GM23338 (cell line): ENCODE data around the gene CFAP77. TPM values are rescaled to one million over a fixed set of nuclear protein-coding genes. Genes with fewer than 3 reads are reported as not detected.

Source experiments
- ATAC-seq: fragments of 200-7000 bp; cut with Tn5 transposase; 3 replicates; pipeline ENCODE4 v1.9.1; 2020
- DNase-seq: peaks from one replicate; pipeline ENCODE4 v3.0.0-alpha.2; 2015; ENCODE audit warnings: low spot score
- H2AFZ ChIP-seq: fragments of 200-600 bp; sonication (generic); 2 replicates; pipeline ENCODE4 v1.8.0; 2016; ENCODE audit warnings: antibody characterized with exemption, mild to moderate bottlenecking, moderate library complexity
- H3F3A ChIP-seq: fragments of 200-600 bp; sonication (generic); replicated peaks from 2 replicates; pipeline ENCODE4 v1.8.0; 2017; ENCODE audit warnings: antibody characterized with exemption, mixed run types, low read depth
- H3K27ac ChIP-seq: fragments of 200-600 bp; sonication (generic); 2 replicates; pipeline ENCODE4 v1.6.1; 2016; ENCODE audit warnings: low read depth
- H3K27me3 ChIP-seq: fragments of 200-600 bp; sonication (generic); 2 replicates; pipeline ENCODE4 v1.8.0; 2016; ENCODE audit warnings: mild to moderate bottlenecking, mixed run types, moderate library complexity; ENCODE audit not compliant: insufficient read depth
- H3K36me3 ChIP-seq: fragments of 200-600 bp; sonication (generic); 2 replicates; pipeline ENCODE4 v1.8.0; 2016; ENCODE audit warnings: mild to moderate bottlenecking; ENCODE audit not compliant: insufficient read depth
- H3K4me1 ChIP-seq: fragments of 200-600 bp; sonication (generic); 2 replicates; pipeline ENCODE4 v1.8.0; 2016; ENCODE audit warnings: mild to moderate bottlenecking, moderate library complexity; ENCODE audit not compliant: insufficient read depth
- H3K4me2 ChIP-seq: fragments of 200-600 bp; sonication (generic); 2 replicates; pipeline ENCODE4 v1.7.1; 2017; ENCODE audit warnings: mixed run types
- H3K4me3 ChIP-seq: fragments of 200-600 bp; sonication (generic); 2 replicates; pipeline ENCODE4 v1.6.1; 2016; ENCODE audit warnings: mixed run types
- H3K79me2 ChIP-seq: fragments of 200-600 bp; sonication (generic); replicated peaks from 2 replicates; pipeline ENCODE4 v1.8.0; 2017; ENCODE audit warnings: mild to moderate bottlenecking; ENCODE audit not compliant: insufficient read depth
- H3K9me2 ChIP-seq: fragments of 200-600 bp; sonication (generic); 2 replicates; pipeline ENCODE4 v1.8.0; 2017; ENCODE audit not compliant: insufficient read depth
- H4K20me1 ChIP-seq: fragments of 200-600 bp; sonication (generic); replicated peaks from 2 replicates; pipeline ENCODE4 v1.8.0; 2017; ENCODE audit warnings: mild to moderate bottlenecking; ENCODE audit not compliant: insufficient read depth
- H3K27ac Mint-ChIP-seq: 2 replicates; pipeline ENCODE4 v1.8.0; 2020; ENCODE audit warnings: inconsistent platforms, mild to moderate bottlenecking, moderate library complexity, mixed read lengths
- H3K27me3 Mint-ChIP-seq: 3 replicates; pipeline ENCODE4 v1.8.0; 2022; ENCODE audit warnings: low read depth, mild to moderate bottlenecking, moderate library complexity, mixed read lengths, inconsistent platforms; ENCODE audit not compliant: insufficient read depth, poor library complexity
- H3K36me3 Mint-ChIP-seq: 3 replicates; pipeline ENCODE4 v1.8.0; 2021; ENCODE audit warnings: low read depth, mild to moderate bottlenecking, inconsistent platforms, moderate library complexity, mixed read lengths
- H3K4me1 Mint-ChIP-seq: 3 replicates; pipeline ENCODE4 v1.8.0; 2020; ENCODE audit warnings: mild to moderate bottlenecking, inconsistent platforms, mixed read lengths
- H3K4me3 Mint-ChIP-seq: 3 replicates; pipeline ENCODE4 v1.8.0; 2021; ENCODE audit warnings: moderate library complexity, mild to moderate bottlenecking, inconsistent platforms, mixed read lengths
- H3K9me3 Mint-ChIP-seq: 3 replicates; pipeline ENCODE4 v1.8.0; 2020; ENCODE audit warnings: moderate library complexity, mild to moderate bottlenecking, inconsistent platforms, mixed read lengths
- CREB1 ChIP-seq: fragments of 250-450 bp; sonication (Bioruptor Pico); IDR thresholded peaks from 2 replicates; pipeline ENCODE4 v1.5.0; 2020; ENCODE audit warnings: low read depth, mild to moderate bottlenecking, moderate library complexity
- CTCF ChIP-seq, 2 experiments: fragments of 200-600 bp in 1 of 2; sonication (generic) in 1 of 2; conservative IDR thresholded peaks; 2 replicates each; pipeline versions ENCODE4 v1.5.1 to v1.6.1; 2016 to 2017; ENCODE audit warnings: antibody characterized with exemption in 2 of 2, low read depth in 2 of 2, mild to moderate bottlenecking in 2 of 2, moderate library complexity in 1 of 2
- ETS1 ChIP-seq: IDR thresholded peaks from 2 replicates; pipeline ENCODE4 v1.6.1; 2016; ENCODE audit warnings: antibody characterized with exemption
- EZH2 ChIP-seq: fragments of 200-600 bp; sonication (generic); IDR thresholded peaks from one replicate; pipeline ENCODE4 v1.8.0; 2017; ENCODE audit warnings: antibody characterized with exemption, mild to moderate bottlenecking, low read depth; ENCODE audit not compliant: unreplicated experiment
- EZH2phosphoT487 ChIP-seq: fragments of 200-600 bp; sonication (generic); IDR thresholded peaks from one replicate; pipeline ENCODE4 v1.8.1; 2018; ENCODE audit warnings: antibody characterized with exemption; ENCODE audit not compliant: unreplicated experiment
- JUNB ChIP-seq: IDR thresholded peaks from one replicate; pipeline ENCODE4 v1.6.1; 2016; ENCODE audit warnings: antibody characterized with exemption; ENCODE audit not compliant: unreplicated experiment
- NANOG ChIP-seq: IDR thresholded peaks from 2 replicates; pipeline ENCODE4 v1.6.1; 2016; ENCODE audit warnings: antibody characterized with exemption, borderline replicate concordance
- POLR2AphosphoS5 ChIP-seq: IDR thresholded peaks from 2 replicates; pipeline ENCODE4 v1.6.1; 2016; ENCODE audit warnings: antibody characterized with exemption, low read depth
- REST ChIP-seq: IDR thresholded peaks from one replicate; pipeline ENCODE4 v1.6.1; 2018; ENCODE audit warnings: antibody characterized with exemption; ENCODE audit not compliant: unreplicated experiment
- STAT1 ChIP-seq: IDR thresholded peaks from one replicate; pipeline ENCODE4 v1.6.1; 2016; ENCODE audit warnings: antibody characterized with exemption; ENCODE audit not compliant: unreplicated experiment
- ZNF114 ChIP-seq: fragments of 250-450 bp; sonication (Bioruptor Pico); IDR thresholded peaks from 2 replicates; pipeline ENCODE4 v1.5.0; 2020; ENCODE audit warnings: mild to moderate bottlenecking, moderate library complexity
- ZNF331 ChIP-seq: fragments of 250-450 bp; sonication (Bioruptor Pico); IDR thresholded peaks from 2 replicates; pipeline ENCODE4 v1.5.0; 2020; ENCODE audit warnings: low read depth, mild to moderate bottlenecking, moderate library complexity
- ZNF462 ChIP-seq: fragments of 250-450 bp; sonication (Bioruptor Pico); IDR thresholded peaks from 2 replicates; pipeline ENCODE4 v1.5.0; 2020; ENCODE audit warnings: mild to moderate bottlenecking, moderate library complexity
- polyA plus RNA-seq: library from polyadenylated mRNA; unstranded; fragments of >200 nt; fragmentation: Nextera tagmentation; extraction: Ambion mirVana; gene quantifications from 2 replicates; pipeline ENCODE4 v1.2.1, GENCODE V29; 2016
- total RNA-seq: library from RNA; depleted of rRNA; stranded (reverse); fragments of >200 nt; shearing (Covaris generic); gene quantifications from 2 replicates; pipeline ENCODE4 v1.2.3, GENCODE V29; 2014

Gene CFAP77
- total and polyA plus RNA-seq, 2 experiments from 2014 or later, result 0.97 to 1.3 TPM

GRCh38 chr9:132520612-132521011, 110.6 kb downstream of the CFAP77 start:
- no peak for DNase-seq
- no peaks in the 10 kb centered on the region for H3K36me3 Mint-ChIP-seq
- H3K27ac Mint-ChIP-seq, result no peak overlapping the region
- Histone ChIP-seq H3K27me3 (no peaks in the 10 kb centered on the region), H3K79me2 (no peaks in the 10 kb centered on the region), H4K20me1 (no peaks in the 10 kb centered on the region), H3K36me3 (no peaks in the 10 kb centered on the region), H3F3A (no peaks in the 10 kb centered on the region), H3K27ac (no peak overlapping the region), H3K4me3 (no peak overlapping the region), H3K4me2 (no peak overlapping the region), H3K4me1 (no peaks in the 10 kb centered on the region), H2AFZ (no peak overlapping the region), H3K9me2 (0 out of 2 replicates have a peak, but pooled peaks cover 3% of the 10 kb centered on the region)
- no peak for ATAC-seq
- H3K27me3 Mint-ChIP-seq, result peaks cover 11% of the 10 kb centered on the region
- TF ChIP-seq ZNF331 (CRISPR knock-in tag), result no peak
- TF ChIP-seq CREB1, result no peak
- no peak for TF ChIP-seq JUNB
- no peak for TF ChIP-seq EZH2phosphoT487
- TF ChIP-seq ZNF462 (CRISPR knock-in tag), result no peak
- no peak for TF ChIP-seq POLR2AphosphoS5
- TF ChIP-seq STAT1, result no peak
- no peak for TF ChIP-seq NANOG
- TF ChIP-seq REST, result no peak
- no peak for TF ChIP-seq ETS1
- TF ChIP-seq CTCF (conservative IDR thresholded peaks at IDR 0.05; ENCODE audit: low read depth in 2 of 2), result no peak
- no peak for TF ChIP-seq ZNF114 (CRISPR knock-in tag)
- TF ChIP-seq EZH2, result no peak
- peaks cover 3% of the 10 kb centered on the region; the same call in 1 of the 3 replicates for H3K9me3 Mint-ChIP-seq
- no peak overlapping the region for H3K4me3 Mint-ChIP-seq
- H3K4me1 Mint-ChIP-seq, result 0 out of 3 replicates have a peak, but pooled peaks cover 3% of the 10 kb centered on the region
